Activated naive CD8-positive, alpha-beta T cell treated with anti-CD3 and anti-CD28 coated beads, Interleukin-2, amount 50 U/mL, for 16 hours (primary cell): ENCODE results near the gene TAB2.
"Not testable (repeated sequence)": the region's sequence is repeated elsewhere in the genome, so short reads cannot be mapped to it uniquely, and the experiment has no call there.

ENCODE experiments used
- DNase-seq: peaks from one replicate; pipeline ENCODE4 v3.0.0-alpha.2; 2020; ENCODE audit warnings: low read depth, low spot score

The TAB2 gene

GRCh38 chr6:149311766-149312165 is 5.7 kb upstream of the TAB2 start:
- DNase-seq: no peak

- no peak for DNase-seq
Observed at GRCh38 chr6:149313070-149313469, 4.4 kb upstream of the TAB2 start.

- DNase-seq: no peak
Observed at GRCh38 chr6:149313861-149314260, 3.7 kb upstream of the TAB2 start.

GRCh38 chr6:149314325-149314905 is 3.1 kb upstream of the TAB2 start:
- DNase-seq: no peak

- DNase-seq: no peak
Observed at GRCh38 chr6:149316108-149316727, 1.3 kb upstream of the TAB2 start.

GRCh38 chr6:149316740-149317643 is 520 bp upstream of the TAB2 start:
- DNase-seq: peak; percentile 72

- DNase-seq: no peak
Observed at GRCh38 chr6:149318581-149319286, 1.2 kb downstream of the TAB2 start.

DNA sequence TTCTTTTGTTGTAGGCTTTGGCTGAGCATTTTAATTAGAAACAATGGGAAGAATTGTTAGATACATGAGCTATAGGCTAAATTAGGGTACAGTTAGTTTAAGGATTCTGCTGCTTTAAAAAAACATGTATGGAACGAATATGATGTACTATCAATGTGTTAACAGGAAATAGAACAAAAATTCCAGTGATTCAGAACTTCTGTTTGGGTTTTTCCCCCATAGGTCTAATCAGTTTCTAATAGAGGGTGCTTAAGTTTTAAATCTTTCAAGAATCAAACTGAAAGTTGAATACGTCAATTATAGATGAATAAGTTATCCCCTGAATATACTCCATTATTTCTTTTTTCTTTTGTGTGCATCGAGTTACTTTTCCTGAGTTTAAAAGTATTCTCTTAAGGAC is 1.9 kb downstream of the TAB2 start:
- no peak for DNase-seq

DNA sequence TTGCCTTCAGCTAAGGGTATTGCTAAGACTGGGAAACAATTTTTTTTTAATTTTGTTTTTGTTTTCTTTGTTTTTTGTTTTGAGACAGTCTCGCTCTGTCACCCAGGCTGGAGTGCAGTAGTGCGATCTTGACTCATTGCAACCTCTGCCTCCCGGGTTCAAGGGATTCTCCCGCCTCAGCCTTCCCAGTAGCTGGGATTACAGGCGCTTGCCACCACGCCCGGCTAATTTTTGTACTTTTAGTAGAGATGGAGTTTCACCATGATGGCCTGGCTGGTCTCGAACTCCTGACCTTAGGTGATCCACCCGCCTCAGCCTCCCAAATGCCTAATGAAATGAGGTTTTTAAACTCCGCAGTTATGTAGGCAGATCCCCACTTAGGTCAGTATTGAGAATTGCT is 2.5 kb downstream of the TAB2 start:
- DNase-seq: not testable (repeated sequence)

GRCh38 chr6:149320796-149321195 is 3.3 kb downstream of the TAB2 start:
- no peak for DNase-seq

- DNase-seq: no peak
Observed at GRCh38 chr6:149323353-149323752, 5.8 kb downstream of the TAB2 start.

GRCh38 chr6:149323925-149324324 is 6.4 kb downstream of the TAB2 start:
- DNase-seq: no peak

- DNase-seq: no peak
Observed at GRCh38 chr6:149324428-149324827, 6.9 kb downstream of the TAB2 start.

- no peak for DNase-seq
Observed at GRCh38 chr6:149325648-149326236, 8.2 kb downstream of the TAB2 start.

DNA sequence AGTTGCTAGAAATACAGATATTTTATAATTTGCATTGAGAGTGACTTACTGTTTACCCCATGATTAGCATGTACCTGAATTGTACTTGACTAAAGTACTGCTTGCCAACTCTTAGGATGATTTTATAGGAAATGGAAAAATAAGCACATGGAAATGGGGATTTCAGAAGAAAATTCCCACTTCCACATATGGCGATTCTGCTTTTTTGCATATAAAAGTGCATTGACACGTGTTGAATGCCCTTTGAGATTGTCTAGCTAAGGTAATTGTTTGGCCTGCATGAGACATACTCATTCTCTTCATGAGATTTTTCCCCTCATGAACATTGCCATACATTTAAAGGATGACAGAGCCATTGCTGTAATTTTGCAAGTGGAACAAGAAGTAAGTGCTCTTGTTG is 10.1 kb downstream of the TAB2 start:
- DNase-seq: no peak

GRCh38 chr6:149328083-149328482 is 10.6 kb downstream of the TAB2 start:
- DNase-seq: no peak

GRCh38 chr6:149329529-149329928 is 12.0 kb downstream of the TAB2 start:
- no peak for DNase-seq

DNA sequence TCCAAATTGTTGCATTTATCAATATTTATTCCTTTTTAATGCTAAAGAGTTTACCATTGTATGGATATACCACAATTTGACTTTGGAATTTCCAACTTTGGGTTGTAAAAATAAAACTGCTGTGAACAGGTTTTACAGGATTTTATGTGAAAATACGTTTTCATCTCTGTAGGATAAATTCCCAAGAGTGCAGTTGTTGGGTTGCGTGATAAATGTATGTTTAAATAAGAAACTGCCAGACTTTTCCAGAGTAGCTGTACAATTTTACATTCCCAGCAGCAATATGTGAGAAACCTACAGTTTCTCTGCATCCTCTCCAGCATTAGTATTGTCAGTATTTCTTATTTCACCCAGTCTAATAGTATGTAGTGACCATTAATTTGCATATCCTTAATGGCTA is 12.6 kb downstream of the TAB2 start:
- DNase-seq: no peak

DNA sequence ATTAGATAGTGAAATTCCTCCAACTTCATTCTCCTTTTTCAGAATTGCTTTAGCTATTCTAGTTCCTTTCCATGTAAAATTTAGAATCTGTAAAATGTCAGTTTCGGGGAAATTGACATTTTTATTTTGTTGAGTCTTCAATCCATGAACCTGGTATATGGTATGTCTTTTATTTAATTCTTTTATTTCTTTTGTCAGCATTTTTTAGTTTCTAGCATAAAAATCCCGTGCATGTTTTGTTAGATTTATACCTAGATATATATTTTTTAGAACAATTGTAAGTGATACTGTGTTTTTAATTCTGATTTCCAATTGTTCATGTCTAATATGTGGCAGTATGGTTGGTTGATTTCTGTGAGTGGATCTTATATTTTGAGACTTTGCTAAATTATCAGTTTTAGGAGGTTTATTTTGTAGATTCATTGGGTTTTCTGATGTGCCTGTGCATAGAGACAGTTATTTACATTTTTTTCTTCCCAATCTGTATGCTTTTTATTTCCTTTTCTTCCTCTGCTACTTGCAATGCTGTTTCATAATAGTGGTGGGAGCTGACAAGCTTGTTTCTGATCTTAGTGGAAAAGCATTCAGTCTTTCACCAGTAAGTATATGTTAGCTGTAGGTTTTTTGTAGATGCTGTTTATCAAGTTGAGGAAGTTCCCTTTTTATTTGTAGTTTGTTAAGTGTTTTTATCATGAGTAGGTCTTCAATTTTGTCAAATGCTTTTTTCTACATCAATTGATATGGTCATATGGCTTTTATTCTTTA is 13.7 kb downstream of the TAB2 start:
- no peak for DNase-seq

DNA sequence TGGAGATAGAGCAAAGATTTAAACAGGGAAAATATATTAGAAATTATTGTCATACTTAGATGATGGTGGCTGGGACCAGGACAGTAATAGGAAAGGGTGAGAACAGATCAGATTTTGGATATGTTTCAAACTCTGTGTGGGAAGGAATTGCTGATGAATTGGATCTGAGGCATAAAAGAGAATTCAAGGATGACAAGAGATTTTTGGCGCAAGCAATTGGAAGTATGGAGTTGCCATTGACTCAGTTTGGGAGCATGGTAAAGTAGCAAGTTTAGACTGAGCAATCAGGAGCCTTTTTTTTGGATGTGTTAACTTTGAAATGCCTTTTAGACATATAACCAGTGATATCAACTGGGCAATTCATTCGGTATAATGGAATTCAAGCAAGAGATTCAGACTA is 14.4 kb downstream of the TAB2 start:
- DNase-seq: no peak
